Coronary artery (tissue), 2 donors: ENCODE data around the gene LONP2.
"Not testable (repeated sequence)": the region's sequence is repeated elsewhere in the genome, so short reads cannot be mapped to it uniquely, and the experiment has no call there.

Experiments
- DNase-seq: peaks from one replicate; pipeline ENCODE4 v3.0.0-alpha.2; 2017; ENCODE audit warnings: low spot score
- H3K27ac ChIP-seq, 2 donors: fragments of 200-600 bp; sonication (generic); one replicate each; pipeline ENCODE4 v1.5.1; 2016 to 2019
- H3K4me3 ChIP-seq: fragments of 200-600 bp; sonication (generic); 2 replicates; pipeline ENCODE4 v1.5.1; 2016; ENCODE audit warnings: mild to moderate bottlenecking, moderate library complexity
- TF ChIP-seq, protein P1 (sequence below): fragments of 200-600 bp; sonication (generic); IDR thresholded peaks from one replicate; pipeline ENCODE4 v1.5.1; 2019; ENCODE audit warnings: antibody characterized with exemption

LONP2 gene

DNA sequence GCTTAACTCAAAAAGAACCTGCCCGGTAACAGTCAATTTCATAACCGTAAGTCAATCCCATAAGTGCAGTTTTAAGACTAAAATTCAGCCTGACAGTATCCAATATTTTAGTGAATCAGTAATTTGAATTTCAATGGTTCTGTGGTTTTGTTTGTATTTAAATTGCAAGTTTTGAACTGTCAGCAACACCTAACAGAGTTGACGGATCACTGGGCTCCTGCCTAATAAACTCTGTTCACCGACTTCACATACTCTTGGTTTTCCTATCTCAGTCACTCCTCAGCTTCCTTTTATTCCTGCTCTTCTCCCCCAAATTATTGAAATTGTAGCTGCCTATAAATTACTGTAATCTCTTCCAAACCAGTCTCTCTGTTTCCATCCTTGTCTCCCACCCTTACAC is 128.6 kb downstream of the LONP2 start:
- Histone ChIP-seq H3K4me3 (peak overlapping the region; percentile 1), H3K27ac (no peak overlapping the region)
- no peak for DNase-seq
- TF ChIP-seq, protein P1, sequence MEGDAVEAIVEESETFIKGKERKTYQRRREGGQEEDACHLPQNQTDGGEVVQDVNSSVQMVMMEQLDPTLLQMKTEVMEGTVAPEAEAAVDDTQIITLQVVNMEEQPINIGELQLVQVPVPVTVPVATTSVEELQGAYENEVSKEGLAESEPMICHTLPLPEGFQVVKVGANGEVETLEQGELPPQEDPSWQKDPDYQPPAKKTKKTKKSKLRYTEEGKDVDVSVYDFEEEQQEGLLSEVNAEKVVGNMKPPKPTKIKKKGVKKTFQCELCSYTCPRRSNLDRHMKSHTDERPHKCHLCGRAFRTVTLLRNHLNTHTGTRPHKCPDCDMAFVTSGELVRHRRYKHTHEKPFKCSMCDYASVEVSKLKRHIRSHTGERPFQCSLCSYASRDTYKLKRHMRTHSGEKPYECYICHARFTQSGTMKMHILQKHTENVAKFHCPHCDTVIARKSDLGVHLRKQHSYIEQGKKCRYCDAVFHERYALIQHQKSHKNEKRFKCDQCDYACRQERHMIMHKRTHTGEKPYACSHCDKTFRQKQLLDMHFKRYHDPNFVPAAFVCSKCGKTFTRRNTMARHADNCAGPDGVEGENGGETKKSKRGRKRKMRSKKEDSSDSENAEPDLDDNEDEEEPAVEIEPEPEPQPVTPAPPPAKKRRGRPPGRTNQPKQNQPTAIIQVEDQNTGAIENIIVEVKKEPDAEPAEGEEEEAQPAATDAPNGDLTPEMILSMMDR, result no peak

DNA sequence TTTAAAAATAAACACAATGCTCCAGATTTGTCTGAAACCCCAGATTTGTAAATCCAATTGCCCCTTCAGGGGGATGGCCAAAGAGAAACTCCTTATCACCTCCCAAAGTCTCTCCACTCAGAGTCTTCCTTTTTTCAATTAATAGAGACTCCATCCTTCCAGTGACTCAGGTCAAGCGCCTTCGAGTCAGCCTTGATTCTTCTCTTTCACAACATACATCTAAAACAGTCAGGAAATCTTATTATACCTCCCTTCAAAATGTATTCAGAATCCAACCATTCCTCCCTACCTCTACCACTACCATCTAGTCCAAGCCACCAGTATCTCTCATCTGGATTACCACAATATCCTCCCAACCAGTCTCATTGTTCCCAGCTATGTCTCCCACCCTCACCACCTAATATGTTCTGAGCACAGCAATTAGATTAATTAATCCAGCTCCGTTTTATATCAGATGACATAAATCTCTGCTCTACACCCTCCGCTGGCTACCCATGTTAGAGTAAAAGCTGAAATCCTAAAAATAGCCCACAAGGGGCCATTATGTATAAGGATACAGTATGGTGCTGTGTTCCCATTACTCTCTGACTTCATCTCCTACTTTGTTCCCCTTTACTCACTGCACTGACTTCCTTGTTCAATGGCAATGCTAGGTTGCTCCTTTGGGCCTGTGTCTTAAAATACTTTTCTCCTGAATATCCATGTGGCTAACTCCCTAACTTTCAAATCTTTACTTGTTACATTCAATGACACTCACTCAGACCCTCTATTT is 129.3 kb downstream of the LONP2 start:
- TF ChIP-seq, protein P1, result no peak
- no peak overlapping the region for H3K27ac ChIP-seq
- H3K4me3 ChIP-seq, result no peak overlapping the region
- DNase-seq, result no peak

DNA sequence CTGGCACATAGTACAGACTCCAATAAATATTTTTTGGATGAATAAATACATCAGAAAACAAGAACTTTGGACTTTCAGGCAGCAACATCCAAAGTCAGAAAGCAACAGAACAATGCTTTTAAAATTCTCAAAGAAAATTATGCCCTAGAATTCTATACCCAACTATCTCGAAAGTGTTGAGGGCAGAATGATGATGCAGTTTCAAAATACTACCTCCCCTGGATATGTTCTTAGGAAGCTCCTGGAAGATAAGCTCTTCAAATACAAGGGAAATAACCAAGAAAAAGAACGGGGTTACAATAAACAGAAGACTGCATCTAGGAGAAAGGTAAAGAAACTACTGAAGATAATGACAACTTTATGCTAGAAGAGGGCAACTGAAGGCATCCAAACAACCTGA is 130.2 kb downstream of the LONP2 start:
- Histone ChIP-seq H3K27ac (no peak overlapping the region), H3K4me3 (no peak overlapping the region)
- TF ChIP-seq, protein P1, result no peak
- no peak for DNase-seq

DNA sequence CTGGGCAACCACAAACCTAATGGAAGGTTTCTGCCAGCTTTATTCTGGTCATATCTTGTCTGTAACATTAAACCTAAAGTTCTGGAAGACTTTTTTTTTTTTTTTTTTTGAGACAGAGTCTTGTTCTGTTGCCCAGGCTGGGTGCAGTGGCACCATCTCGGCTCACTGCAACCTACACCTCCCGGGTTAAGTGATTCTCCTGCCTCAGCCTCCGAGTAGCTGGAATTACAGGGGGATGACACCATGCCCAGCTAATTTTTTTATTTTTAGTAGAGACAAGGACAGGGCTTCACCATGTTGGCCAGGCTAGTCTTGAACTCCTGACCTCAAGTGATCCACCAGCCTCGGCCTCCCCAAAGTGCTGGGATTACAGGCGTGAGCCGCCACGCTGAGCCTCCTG is 133.2 kb downstream of the LONP2 start:
- H3K27ac ChIP-seq, H3K4me3 ChIP-seq, DNase-seq: not testable (repeated sequence)

DNA sequence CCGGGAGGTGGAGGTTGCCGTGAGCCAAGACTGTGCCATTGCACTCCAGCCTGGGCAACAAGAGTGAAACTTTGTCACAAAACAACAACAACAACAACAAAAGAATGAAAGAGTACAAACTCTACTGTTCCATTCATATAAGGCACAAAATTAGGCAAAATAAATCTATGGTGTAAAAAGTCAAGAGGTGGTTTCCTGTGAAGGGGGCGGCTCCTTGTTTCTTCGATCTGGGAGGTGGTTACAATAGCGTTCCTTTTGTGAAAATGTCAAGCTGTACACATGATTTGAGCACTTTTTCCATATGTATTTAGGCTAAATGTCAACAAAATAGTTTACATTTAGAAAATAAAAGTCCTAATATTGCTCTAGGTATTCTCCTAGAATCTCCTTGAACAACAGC is 134.2 kb downstream of the LONP2 start:
- Histone ChIP-seq H3K4me3 (peak overlapping the region; percentile 13), H3K27ac (peak overlapping the region in 1 of 2 donors; percentile 3)
- DNase-seq, result no peak
- TF ChIP-seq, protein P1, result no peak

DNA sequence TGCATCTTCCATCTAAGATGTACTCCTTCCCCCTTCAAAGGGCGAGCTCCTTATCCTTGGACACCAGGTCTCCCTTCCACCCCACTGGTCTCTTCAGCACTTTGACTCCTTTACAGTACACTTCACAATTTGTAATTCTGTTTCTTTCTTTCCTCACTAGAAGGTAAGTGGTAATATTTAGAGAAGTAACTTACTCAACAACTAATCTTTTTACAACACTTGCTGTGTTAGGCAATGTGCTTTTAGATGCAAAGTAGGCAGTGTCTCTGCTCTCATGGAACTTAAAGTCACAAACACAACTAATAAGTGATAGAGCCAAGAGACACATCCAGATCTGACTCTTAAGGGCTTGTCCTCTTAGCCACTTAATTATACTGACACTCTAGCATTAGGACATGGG is 134.7 kb downstream of the LONP2 start:
- DNase-seq, result no peak
- peak overlapping the region in 1 of 2 donors; percentile 3 for H3K27ac ChIP-seq
- TF ChIP-seq, protein P1, result no peak
- peak overlapping the region; percentile 13 for H3K4me3 ChIP-seq

DNA sequence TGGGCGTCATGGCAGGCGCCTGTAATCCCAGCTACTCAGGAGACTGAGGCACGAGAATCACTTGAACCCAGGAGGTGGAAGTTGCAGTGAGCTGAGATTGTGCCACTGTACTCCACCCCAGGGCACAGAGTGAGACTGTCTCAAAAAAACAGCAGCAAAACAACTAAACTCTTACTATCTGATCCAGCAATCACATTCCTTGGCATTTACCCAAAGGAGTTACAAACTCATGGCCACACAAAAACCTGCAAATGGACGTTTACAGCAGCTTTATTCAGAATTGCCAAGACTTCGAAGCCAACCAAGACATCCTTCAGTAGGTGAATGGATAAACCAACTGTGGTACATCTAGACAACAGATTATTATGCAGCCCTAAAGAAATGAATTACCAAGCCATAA is 137.1 kb downstream of the LONP2 start:
- no peak for DNase-seq
- Histone ChIP-seq H3K27ac (no peak overlapping the region), H3K4me3 (no peak overlapping the region)
- TF ChIP-seq, protein P1, result no peak
